Ishikawa (cell line): ENCODE data around the gene PLXDC2.
A peak's percentile ranks its signal among the peaks of the same experiment; 100 is the strongest.

Experiments
- CEBPB ChIP-seq: IDR thresholded peaks from 2 replicates; pipeline ENCODE4 v1.6.1; 2012
- CREB1 ChIP-seq: IDR thresholded peaks from 2 replicates; pipeline ENCODE4 v1.6.1; 2012; ENCODE audit warnings: low read depth
- EGR1 ChIP-seq: IDR thresholded peaks from 2 replicates; pipeline ENCODE4 v1.6.1; 2012
- EP300 ChIP-seq: IDR thresholded peaks from 2 replicates; pipeline ENCODE4 v1.6.1; 2012; ENCODE audit warnings: borderline replicate concordance
- FOXM1 ChIP-seq: IDR thresholded peaks from 2 replicates; pipeline ENCODE4 v1.6.1; 2012; ENCODE audit warnings: low read depth, borderline replicate concordance
- MAX ChIP-seq: IDR thresholded peaks from 2 replicates; pipeline ENCODE4 v1.6.1; 2012
- NFIC ChIP-seq: IDR thresholded peaks from 2 replicates; pipeline ENCODE4 v1.6.1; 2012
- RAD21 ChIP-seq: IDR thresholded peaks from 2 replicates; pipeline ENCODE4 v1.6.1; 2012; ENCODE audit warnings: low read depth
- REST ChIP-seq: IDR thresholded peaks from 2 replicates; pipeline ENCODE4 v1.6.1; 2012; ENCODE audit warnings: low read depth, mild to moderate bottlenecking
- TAF1 ChIP-seq: IDR thresholded peaks from 2 replicates; pipeline ENCODE4 v1.6.1; 2012; ENCODE audit warnings: low read depth, mild to moderate bottlenecking
- TCF12 ChIP-seq: IDR thresholded peaks from 2 replicates; pipeline ENCODE4 v1.6.1; 2012; ENCODE audit warnings: low read depth
- TEAD4 ChIP-seq: IDR thresholded peaks from 2 replicates; pipeline ENCODE4 v1.6.1; 2012
- USF1 ChIP-seq: IDR thresholded peaks from 2 replicates; pipeline ENCODE4 v1.6.1; 2012
- YY1 ChIP-seq: IDR thresholded peaks from 2 replicates; pipeline ENCODE4 v1.6.1; 2012; ENCODE audit warnings: low read depth
- ZBTB7A ChIP-seq: IDR thresholded peaks from 2 replicates; pipeline ENCODE4 v1.6.1; 2012; ENCODE audit warnings: low read depth

PLXDC2 gene

GRCh38 chr10:19788075-19788686, 28.1 kb upstream of the PLXDC2 start:
- no peak for TF ChIP-seq TCF12
- TF ChIP-seq RAD21: peak; percentile 50; the same call in 1 of the 2 replicates

GRCh38 chr10:19788902-19789301, 27.3 kb upstream of the PLXDC2 start:
- TF ChIP-seq NFIC: no peak
- TF ChIP-seq FOXM1: no peak
- TF ChIP-seq MAX: no peak
- no peak for TF ChIP-seq EGR1
- TF ChIP-seq EP300: no peak
- TF ChIP-seq YY1: no peak
- TF ChIP-seq RAD21: no peak
- no peak for TF ChIP-seq ZBTB7A
- no peak for TF ChIP-seq TCF12
- TF ChIP-seq TAF1: no peak
- TF ChIP-seq USF1: no peak
- no peak for TF ChIP-seq CEBPB
- TF ChIP-seq REST: no peak
- no peak for TF ChIP-seq TEAD4
- TF ChIP-seq CREB1: no peak

GRCh38 chr10:19789607-19790006, 26.6 kb upstream of the PLXDC2 start:
- TF ChIP-seq NFIC (no peak), CEBPB (no peak), ZBTB7A (no peak)

GRCh38 chr10:19791032-19791431, 25.2 kb upstream of the PLXDC2 start:
- TF ChIP-seq RAD21 (no peak), ZBTB7A (no peak), TCF12 (no peak), TEAD4 (no peak), NFIC (no peak), TAF1 (no peak)

- TF ChIP-seq TCF12 (no peak), CEBPB (no peak), NFIC (no peak), RAD21 (no peak), TAF1 (no peak), FOXM1 (no peak), CREB1 (no peak), MAX (no peak), ZBTB7A (no peak), EP300 (no peak), USF1 (no peak), YY1 (no peak)
Measured at GRCh38 chr10:19795684-19796083, 20.5 kb upstream of the PLXDC2 start.

- TF ChIP-seq CEBPB (no peak), USF1 (no peak), FOXM1 (no peak), REST (no peak), EGR1 (no peak), TAF1 (no peak), TCF12 (no peak), YY1 (no peak), EP300 (no peak), NFIC (no peak)
Measured at GRCh38 chr10:19800161-19800560, 16.1 kb upstream of the PLXDC2 start.
